ENCODE data around the gene IL17C.

IL17C gene

DNA sequence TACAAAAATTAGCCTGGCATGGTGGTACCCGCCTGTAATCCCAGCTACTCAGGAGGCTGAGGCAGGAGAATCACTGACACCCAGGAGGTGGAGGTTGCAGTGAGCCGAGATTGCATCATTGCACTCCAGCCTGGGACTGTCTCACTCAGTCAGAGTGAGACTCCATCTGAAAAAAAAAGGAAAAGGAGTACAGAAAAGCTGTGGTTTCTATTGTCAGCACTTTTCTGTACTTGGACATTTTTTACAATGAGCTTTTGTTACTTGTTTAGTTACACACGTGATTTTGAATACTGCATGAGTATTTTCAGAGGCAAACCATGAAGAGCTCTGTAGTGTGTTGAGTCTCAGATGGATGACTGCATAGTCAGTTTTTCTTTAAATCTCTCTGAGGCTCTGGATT lies 41.9 kb upstream of the IL17C start:
- Histone ChIP-seq H3K9me2 (ENCODE audit: low read depth, low read length) (no peaks in the 10 kb centered on the region), H3K9me3 (ENCODE audit: low read length) (no peaks in the 10 kb centered on the region), H3K9ac (ENCODE audit: low read length) (no peak overlapping the region), H3K27me3 (ENCODE audit: insufficient read depth, low read length) (no peaks in the 10 kb centered on the region), H3K36me3 (ENCODE audit: insufficient read depth, low read length) (peaks cover 73% of the 10 kb centered on the region), H3K27ac (ENCODE audit: low read depth, low read length, poor library complexity, severe bottlenecking) (no peak overlapping the region), H3K4me2 (ENCODE audit: low read length) (no peak overlapping the region), H2AFZ (ENCODE audit: low read length) (no peak overlapping the region), H4K20me1 (ENCODE audit: insufficient read depth, low read length) (no peaks in the 10 kb centered on the region), H3K79me2 (ENCODE audit: insufficient read depth, low read length) (0 out of 2 replicates have a peak, but pooled peaks cover 6% of the 10 kb centered on the region), H3F3A (ENCODE audit: insufficient read depth, low read length) (no peaks in the 10 kb centered on the region), H3K4me1 (ENCODE audit: insufficient read depth, low read length, severe bottlenecking) (no peaks in the 10 kb centered on the region), H3K4me3 (ENCODE audit: low read depth, low read length, poor library complexity, severe bottlenecking) (no peak overlapping the region)
- TF ChIP-seq, protein P1, sequence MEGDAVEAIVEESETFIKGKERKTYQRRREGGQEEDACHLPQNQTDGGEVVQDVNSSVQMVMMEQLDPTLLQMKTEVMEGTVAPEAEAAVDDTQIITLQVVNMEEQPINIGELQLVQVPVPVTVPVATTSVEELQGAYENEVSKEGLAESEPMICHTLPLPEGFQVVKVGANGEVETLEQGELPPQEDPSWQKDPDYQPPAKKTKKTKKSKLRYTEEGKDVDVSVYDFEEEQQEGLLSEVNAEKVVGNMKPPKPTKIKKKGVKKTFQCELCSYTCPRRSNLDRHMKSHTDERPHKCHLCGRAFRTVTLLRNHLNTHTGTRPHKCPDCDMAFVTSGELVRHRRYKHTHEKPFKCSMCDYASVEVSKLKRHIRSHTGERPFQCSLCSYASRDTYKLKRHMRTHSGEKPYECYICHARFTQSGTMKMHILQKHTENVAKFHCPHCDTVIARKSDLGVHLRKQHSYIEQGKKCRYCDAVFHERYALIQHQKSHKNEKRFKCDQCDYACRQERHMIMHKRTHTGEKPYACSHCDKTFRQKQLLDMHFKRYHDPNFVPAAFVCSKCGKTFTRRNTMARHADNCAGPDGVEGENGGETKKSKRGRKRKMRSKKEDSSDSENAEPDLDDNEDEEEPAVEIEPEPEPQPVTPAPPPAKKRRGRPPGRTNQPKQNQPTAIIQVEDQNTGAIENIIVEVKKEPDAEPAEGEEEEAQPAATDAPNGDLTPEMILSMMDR (IDR thresholded peaks at IDR 0.05; ENCODE audit: low read length) = no peak
- no peak for TF ChIP-seq EZH2 (IDR thresholded peaks at IDR 0.05; ENCODE audit: borderline replicate concordance, low read length)

DNA sequence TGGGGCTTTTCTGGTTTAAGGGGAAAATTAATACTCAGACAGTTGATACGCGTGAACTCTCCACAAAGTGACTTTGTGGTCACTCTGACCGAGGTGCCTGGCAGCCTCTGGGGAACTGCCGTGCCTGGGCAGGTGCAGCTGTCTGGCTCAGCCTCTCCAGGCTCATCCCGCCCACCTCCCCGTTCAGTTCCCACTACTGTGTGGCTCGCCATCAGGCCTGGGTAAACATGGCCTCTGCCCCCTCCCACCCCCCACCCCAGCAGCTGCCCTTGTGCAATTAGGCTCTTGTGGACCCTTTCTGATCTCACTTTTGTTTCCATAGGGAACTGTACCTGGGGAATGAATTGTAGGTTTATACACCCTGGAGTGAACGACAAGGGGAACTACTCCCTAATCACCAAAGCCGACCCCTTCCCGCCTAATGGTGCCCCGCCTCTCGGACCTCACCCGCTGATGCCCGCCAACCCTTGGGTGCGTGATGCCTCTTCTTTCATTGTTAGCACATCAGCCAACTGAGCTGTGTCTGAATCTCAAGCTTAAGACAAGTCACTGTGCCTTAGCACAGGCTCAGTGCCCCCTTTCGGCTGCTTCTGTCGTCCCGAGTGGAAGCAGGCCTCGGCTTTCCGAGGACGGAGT lies 40.4 kb upstream of the IL17C start:
- Histone ChIP-seq H2AFZ (ENCODE audit: low read length) (no peak overlapping the region), H3K9me3 (ENCODE audit: low read length) (no peaks in the 10 kb centered on the region), H3K27ac (ENCODE audit: low read depth, low read length, poor library complexity, severe bottlenecking) (no peak overlapping the region), H3K79me2 (ENCODE audit: insufficient read depth, low read length) (0 out of 2 replicates have a peak, but pooled peaks cover 6% of the 10 kb centered on the region), H3K9ac (ENCODE audit: low read length) (no peak overlapping the region), H3F3A (ENCODE audit: insufficient read depth, low read length) (no peaks in the 10 kb centered on the region), H3K27me3 (ENCODE audit: insufficient read depth, low read length) (no peaks in the 10 kb centered on the region), H3K4me3 (ENCODE audit: low read depth, low read length, poor library complexity, severe bottlenecking) (no peak overlapping the region), H4K20me1 (ENCODE audit: insufficient read depth, low read length) (no peaks in the 10 kb centered on the region), H3K36me3 (ENCODE audit: insufficient read depth, low read length) (peaks cover 79% of the 10 kb centered on the region), H3K4me2 (ENCODE audit: low read length) (no peak overlapping the region), H3K4me1 (ENCODE audit: insufficient read depth, low read length, severe bottlenecking) (no peaks in the 10 kb centered on the region), H3K9me2 (ENCODE audit: low read depth, low read length) (no peaks in the 10 kb centered on the region)
- no peak for TF ChIP-seq EZH2 (IDR thresholded peaks at IDR 0.05; ENCODE audit: borderline replicate concordance, low read length)
- TF ChIP-seq, protein P1 (IDR thresholded peaks at IDR 0.05; ENCODE audit: low read length) = no peak

DNA sequence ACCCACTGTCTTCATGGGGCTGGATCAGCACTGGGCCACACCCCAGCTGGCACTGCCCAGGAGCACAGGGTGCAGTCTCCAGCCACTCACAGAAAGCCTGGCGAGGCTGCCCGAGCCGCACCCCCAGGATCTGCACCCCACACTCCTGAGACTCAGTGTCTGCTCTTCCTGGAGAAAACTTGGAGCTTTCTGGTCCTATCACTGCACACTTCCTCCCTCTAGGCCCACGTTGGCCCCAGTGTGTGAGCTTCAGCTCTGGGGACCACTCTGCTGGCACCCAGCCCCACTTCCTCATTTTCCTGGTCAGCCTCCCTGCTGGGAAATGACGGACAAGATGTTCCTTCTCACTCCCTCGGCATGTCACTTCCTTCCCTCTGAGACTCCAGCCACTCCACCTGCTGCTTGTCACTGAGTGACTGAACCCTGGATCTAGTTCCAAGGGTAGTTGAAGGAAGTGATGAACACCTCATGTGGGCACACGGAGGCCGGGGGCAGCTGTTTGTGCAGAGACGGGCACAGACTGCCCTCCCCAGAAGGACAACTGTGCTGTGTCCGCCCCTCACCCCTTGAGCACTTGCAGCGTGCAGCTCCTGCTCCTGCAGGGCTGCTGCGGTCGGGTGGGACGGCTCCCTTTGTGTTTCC lies 39.2 kb upstream of the IL17C start:
- TF ChIP-seq EZH2 (IDR thresholded peaks at IDR 0.05; ENCODE audit: borderline replicate concordance, low read length) = no peak
- TF ChIP-seq, protein P1 (IDR thresholded peaks at IDR 0.05; ENCODE audit: low read length) = no peak
- Histone ChIP-seq H3K27ac (ENCODE audit: low read depth, low read length, poor library complexity, severe bottlenecking) (no peak overlapping the region), H3K4me3 (ENCODE audit: low read depth, low read length, poor library complexity, severe bottlenecking) (no peak overlapping the region), H3K4me2 (ENCODE audit: low read length) (no peak overlapping the region), H3K9me2 (ENCODE audit: low read depth, low read length) (no peaks in the 10 kb centered on the region), H2AFZ (ENCODE audit: low read length) (no peak overlapping the region), H3F3A (ENCODE audit: insufficient read depth, low read length) (no peaks in the 10 kb centered on the region), H3K4me1 (ENCODE audit: insufficient read depth, low read length, severe bottlenecking) (no peaks in the 10 kb centered on the region), H3K9me3 (ENCODE audit: low read length) (no peaks in the 10 kb centered on the region), H3K27me3 (ENCODE audit: insufficient read depth, low read length) (no peaks in the 10 kb centered on the region), H3K36me3 (ENCODE audit: insufficient read depth, low read length) (peaks cover 70% of the 10 kb centered on the region), H4K20me1 (ENCODE audit: insufficient read depth, low read length) (no peaks in the 10 kb centered on the region), H3K9ac (ENCODE audit: low read length) (no peak overlapping the region), H3K79me2 (ENCODE audit: insufficient read depth, low read length) (0 out of 2 replicates have a peak, but pooled peaks cover 3% of the 10 kb centered on the region)
